ENCODE results near the gene LEPROT.

GRCh38 chr1:65429078-65429477, 8.6 kb downstream of the LEPROT start:
- no peak for TF ChIP-seq CTCF (IDR thresholded peaks at IDR 0.05)
- no peak for TF ChIP-seq POLR2A (IDR thresholded peaks at IDR 0.05)
